GM18951 (cell line): ENCODE results near the gene CNTNAP2.
"Not testable (repeated sequence)": the region's sequence is repeated elsewhere in the genome, so short reads cannot be mapped to it uniquely, and the experiment has no call there.

Experiments used
- POLR2A ChIP-seq: IDR thresholded peaks from 4 replicates; pipeline ENCODE4 v1.6.1; 2011; ENCODE audit warnings: mild to moderate bottlenecking; ENCODE audit not compliant: insufficient read length, insufficient read depth; ENCODE audit errors: extremely low read depth
- in situ Hi-C: fragments of 300-500 bp; cut with MboI; formaldehyde crosslinking; loops from one replicate; pipeline ENCODE4 v1.12.0; 2022; ENCODE audit warnings: low sequenced_read_pairs, mixed read lengths, inconsistent platforms; ENCODE audit not compliant: unreplicated experiment

The CNTNAP2 gene

GRCh38 chr7:148274118-148274517 is 2157.5 kb downstream of the CNTNAP2 start:
- TF ChIP-seq POLR2A, result no peak

DNA sequence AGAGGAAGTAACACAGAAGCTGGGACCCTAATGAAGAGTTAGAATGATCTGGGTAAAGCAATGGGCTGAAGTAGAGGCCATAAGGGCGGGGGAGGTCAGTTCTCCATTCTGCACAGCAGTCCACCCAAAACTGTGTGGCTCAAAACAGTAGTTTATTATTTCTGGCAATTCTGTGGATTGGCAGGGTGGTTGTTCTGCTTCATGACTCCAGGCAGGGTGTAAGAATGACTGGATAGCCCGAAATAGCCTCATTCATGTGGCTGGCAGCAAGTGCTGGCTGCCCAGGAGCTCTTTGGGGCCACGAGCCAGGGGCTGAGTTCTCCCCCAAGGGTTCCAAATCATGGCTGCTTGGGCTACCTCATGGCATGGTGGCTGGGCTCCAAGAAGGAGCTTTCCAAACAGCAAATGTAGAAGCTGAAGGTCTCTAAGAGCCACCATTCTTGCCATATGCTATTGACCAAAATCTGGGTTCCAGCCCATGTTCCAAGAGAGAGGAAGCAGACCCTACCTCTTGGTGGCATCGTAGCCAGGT is 2158.8 kb downstream of the CNTNAP2 start:
- TF ChIP-seq POLR2A, result no peak
- in situ Hi-C loops, result no loop called here

More at GRCh38 chr7:148274118-148274517, 2157.5 kb downstream of the CNTNAP2 start:
- in situ Hi-C loops, result no loop called here

DNA sequence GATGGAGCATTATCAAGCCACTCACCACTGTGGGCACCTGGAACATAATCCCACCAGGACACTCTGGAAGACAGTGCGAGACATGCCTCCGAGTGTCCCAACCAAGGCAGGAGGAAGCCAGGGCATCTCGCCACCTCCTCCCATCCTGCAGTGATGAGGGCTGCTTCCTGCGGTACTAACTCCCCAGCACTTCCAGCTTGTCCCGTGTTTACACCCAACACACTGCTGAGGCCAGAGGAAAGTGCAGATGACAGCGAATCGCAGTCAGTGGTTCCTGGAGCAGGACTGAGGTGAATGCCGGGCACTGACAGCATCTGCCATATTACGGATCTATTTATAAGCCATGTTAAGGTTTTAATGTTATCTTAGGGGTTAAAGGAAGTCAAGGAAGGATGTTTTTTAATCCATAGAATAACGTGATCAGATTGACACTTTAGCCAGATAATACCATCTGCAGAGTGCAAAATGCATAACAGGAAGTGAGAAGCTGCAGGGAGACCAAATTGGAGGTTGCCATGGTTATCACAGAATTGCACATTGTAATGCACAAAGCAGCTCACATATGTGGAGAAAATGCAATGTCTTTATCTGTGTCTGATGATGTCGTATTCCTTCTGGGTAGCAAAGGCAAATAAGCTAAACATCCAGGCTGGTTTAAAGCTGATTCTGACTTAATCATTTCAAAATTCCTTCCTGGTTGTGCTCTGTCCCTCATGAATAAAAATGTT is 2159.9 kb downstream of the CNTNAP2 start:
- no peak for TF ChIP-seq POLR2A
- in situ Hi-C loops, result no loop called here

DNA sequence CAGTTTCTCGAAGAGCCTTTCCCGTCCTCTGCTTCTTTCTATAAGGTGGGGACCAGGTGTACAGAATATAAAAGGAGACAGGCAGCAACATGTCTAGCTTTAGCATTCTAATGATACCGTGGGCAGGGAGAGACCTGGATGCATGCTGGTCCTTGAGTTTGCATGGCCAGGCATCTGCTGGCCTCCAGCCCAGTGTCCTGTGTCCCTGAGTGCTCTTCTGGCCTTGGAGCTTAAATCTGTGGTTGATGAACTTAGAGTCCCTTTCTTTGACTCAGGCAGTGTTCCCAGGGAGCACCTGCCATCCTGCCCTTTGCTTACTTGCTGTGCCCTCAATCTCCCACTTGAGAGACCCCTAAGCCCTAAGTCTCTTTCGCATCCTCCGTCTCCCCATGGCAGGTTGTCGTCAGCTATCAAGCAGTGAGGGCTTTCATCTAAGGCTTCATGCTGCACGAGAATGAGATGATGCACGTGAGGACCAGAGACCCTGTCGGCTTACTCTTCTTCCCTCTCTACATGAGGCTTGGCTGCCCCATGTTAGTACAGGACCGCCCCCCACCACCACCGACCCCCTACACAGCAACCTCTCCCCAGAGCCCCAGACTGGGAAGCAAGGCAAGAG is 2160.6 kb downstream of the CNTNAP2 start:
- in situ Hi-C loops, result no loop called here
- no peak for TF ChIP-seq POLR2A

DNA sequence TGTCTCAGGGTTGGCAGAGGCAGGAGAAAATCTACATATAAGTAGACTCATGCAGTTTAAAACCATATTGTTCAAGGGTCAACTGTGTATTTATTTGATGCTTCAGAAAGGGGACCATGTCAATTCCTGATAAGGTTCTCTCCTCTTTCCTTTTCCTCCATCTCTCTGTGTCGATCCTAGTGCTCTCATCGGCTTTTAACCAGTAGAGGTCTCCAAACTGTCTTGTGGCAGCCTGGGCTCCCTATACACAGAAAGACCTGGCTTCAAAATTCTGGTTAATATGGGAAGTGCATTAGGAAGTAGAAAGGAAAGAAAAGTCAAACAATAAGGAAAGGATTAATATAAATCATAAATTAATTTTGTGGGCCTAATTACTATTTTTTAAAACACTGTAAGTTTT is 2169.5 kb downstream of the CNTNAP2 start:
- no peak for TF ChIP-seq POLR2A
- in situ Hi-C loops, result no loop called here

- in situ Hi-C loops, result no loop called here
Measured at GRCh38 chr7:148287538-148287937, 2170.9 kb downstream of the CNTNAP2 start.

GRCh38 chr7:148288592-148289151 is 2172.1 kb downstream of the CNTNAP2 start:
- no peak for TF ChIP-seq POLR2A

More at GRCh38 chr7:148287538-148287937, 2170.9 kb downstream of the CNTNAP2 start:
- no peak for TF ChIP-seq POLR2A

GRCh38 chr7:148289630-148290029 is 2173.0 kb downstream of the CNTNAP2 start:
- in situ Hi-C loops, result no loop called here
- TF ChIP-seq POLR2A, result no peak

More at GRCh38 chr7:148288592-148289151, 2172.1 kb downstream of the CNTNAP2 start:
- in situ Hi-C loops, result no loop called here

DNA sequence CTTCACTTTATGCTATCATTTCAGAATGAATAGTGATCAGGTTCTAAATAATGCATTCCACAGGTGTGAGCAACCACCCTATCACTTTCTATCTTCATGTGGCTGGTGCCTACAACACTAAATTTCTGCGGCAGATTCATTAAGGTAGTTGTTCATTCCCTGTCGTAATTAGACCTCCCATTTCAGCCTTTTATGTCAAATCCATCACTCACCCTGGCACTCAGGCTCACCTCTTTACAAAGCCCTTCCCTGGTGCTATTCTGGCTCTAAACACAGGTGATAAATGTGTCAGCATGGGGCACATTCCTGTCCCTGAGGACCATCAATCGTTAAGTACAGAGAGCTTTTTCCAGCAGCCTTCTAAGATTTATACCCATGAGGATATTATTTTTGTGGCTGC is 2173.9 kb downstream of the CNTNAP2 start:
- in situ Hi-C loops, result no loop called here

GRCh38 chr7:148291799-148292198 is 2175.2 kb downstream of the CNTNAP2 start:
- no peak for TF ChIP-seq POLR2A
- in situ Hi-C loops, result no loop called here

More for the DNA sequence above, 2173.9 kb downstream of the CNTNAP2 start:
- TF ChIP-seq POLR2A, result no peak

DNA sequence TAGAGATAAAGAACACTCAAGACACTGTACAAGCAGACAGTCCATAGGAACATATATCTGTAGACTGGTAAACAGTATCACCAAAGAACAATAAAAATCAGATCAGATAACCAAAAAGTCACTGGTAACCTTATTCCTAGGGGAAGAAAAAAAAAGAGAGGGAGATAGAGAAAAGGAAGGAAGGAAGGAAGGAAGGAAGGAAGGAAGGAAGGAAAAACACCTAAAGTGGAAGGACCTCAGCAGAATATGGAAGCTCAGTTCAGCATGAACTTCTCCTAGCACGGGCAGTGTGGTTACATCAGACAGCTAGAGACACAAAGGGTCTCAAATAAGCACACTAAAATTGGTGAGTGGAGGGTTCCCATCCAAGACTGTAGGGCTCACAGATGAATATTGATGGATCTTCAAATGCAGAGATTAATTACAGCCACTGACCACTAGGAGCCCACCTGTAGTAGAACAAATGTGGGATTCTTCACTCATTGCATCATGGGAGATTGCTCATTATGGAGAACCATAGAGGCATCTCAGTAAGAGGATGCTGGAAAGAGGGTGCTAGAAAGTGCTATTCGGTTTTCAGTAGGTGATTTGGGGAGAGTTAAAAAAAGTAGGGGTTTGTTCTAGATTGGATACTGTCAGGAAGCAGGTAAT is 2180.5 kb downstream of the CNTNAP2 start:
- in situ Hi-C loops, result no loop called here
- no peak for TF ChIP-seq POLR2A

DNA sequence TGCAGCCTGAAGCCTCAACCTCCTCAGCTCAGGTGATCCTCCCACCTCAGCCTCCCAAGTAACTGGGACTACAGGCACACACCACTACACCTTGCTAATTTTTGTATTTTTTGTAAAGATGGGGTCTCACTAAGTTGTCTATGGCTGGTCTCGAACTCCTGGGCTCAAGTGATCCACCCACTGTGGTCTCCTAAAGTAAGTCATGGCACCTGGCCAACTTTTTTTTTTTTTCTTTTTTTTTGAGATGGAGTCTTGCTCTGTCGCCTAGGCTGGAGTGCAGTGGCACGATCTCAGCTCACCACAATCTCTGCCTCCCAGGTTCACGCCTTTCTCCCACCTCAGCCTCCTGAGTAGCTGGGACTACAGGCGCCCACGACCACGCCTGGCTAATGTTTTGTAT is 2182.2 kb downstream of the CNTNAP2 start:
- in situ Hi-C loops, result not testable (repeated sequence)
